K562 (cell line): Measurements from ENCODE around the gene FMNL2.

Experiments used
- BRF2 ChIP-seq: IDR thresholded peaks from 3 replicates; pipeline ENCODE4 v1.6.1; 2011; ENCODE audit warnings: borderline replicate concordance, mild to moderate bottlenecking; ENCODE audit not compliant: insufficient read length, insufficient read depth
- CREB3L1 ChIP-seq: fragments of 450-650 bp; IDR thresholded peaks from 2 replicates; pipeline ENCODE4 v1.6.1; 2014; ENCODE audit warnings: low read depth, mild to moderate bottlenecking, moderate library complexity, borderline replicate concordance
- FOXM1 ChIP-seq, 2 experiments: fragments of 450-650 bp in 1 of 2; sonication (generic) in 1 of 2; formaldehyde crosslinking in 1 of 2; IDR thresholded peaks; 2 replicates each; pipeline versions ENCODE4 v1.6.1 to v1.9.0; 2017 to 2022; ENCODE audit warnings: low read depth in 2 of 2, mild to moderate bottlenecking in 2 of 2, missing genetic modification reagents in 1 of 2, moderate library complexity in 1 of 2
- HBP1 ChIP-seq: fragments of 450-650 bp; formaldehyde crosslinking; IDR thresholded peaks from 2 replicates; pipeline ENCODE4 v1.4.0; 2022; ENCODE audit warnings: missing genetic modification characterization
- HLTF ChIP-seq: fragments of 450-650 bp; IDR thresholded peaks from 2 replicates; pipeline ENCODE4 v1.6.1; 2016
- KAT7 ChIP-seq: sonication (generic); formaldehyde crosslinking; IDR thresholded peaks from 2 replicates; pipeline ENCODE4 v1.8.0; 2022; ENCODE audit warnings: missing genetic modification reagents, mild to moderate bottlenecking, borderline replicate concordance
- POLR2AphosphoS5 ChIP-seq: IDR thresholded peaks from 2 replicates; pipeline ENCODE4 v1.6.1; 2011; ENCODE audit warnings: mild to moderate bottlenecking, low read depth, low read length, moderate library complexity; ENCODE audit not compliant: control insufficient read depth, insufficient read depth

GRCh38 chr2:152638590-152638989 lies 303.6 kb downstream of the FMNL2 start:
- no peak for TF ChIP-seq FOXM1 (IDR thresholded peaks at IDR 0.05; ENCODE audit: low read depth)
- no peak for TF ChIP-seq FOXM1 (CRISPR knock-in tag; IDR thresholded peaks at IDR 0.05; ENCODE audit: low read depth)
- no peak for TF ChIP-seq HBP1 (CRISPR knock-in tag)
- no peak for TF ChIP-seq POLR2AphosphoS5
- no peak for TF ChIP-seq KAT7 (CRISPR knock-in tag)
- no peak for TF ChIP-seq BRF2
- no peak for TF ChIP-seq CREB3L1
- TF ChIP-seq HLTF: no peak
